ENCODE data around the gene BTBD7.
"Not testable (repeated sequence)": the region's sequence is repeated elsewhere in the genome, so short reads cannot be mapped to it uniquely, and the experiment has no call there.

BTBD7 gene

GRCh38 chr14:93274055-93274806 is 58.6 kb downstream of the BTBD7 start:
- in situ Hi-C loops (cut with HindIII; ENCODE audit: low pct_ligation_motif_present, low pct_unique_long_range_greater_than_20kb, low sequenced_read_pairs) = no loop called here
- no peak for DNase-seq

- DNase-seq = no peak
- in situ Hi-C loops (cut with HindIII; ENCODE audit: low pct_ligation_motif_present, low pct_unique_long_range_greater_than_20kb, low sequenced_read_pairs) = no loop called here
These were observed 61.7 kb downstream of the BTBD7 start for GRCh38 chr14:93271111-93271510.

- peak; percentile 71 for DNase-seq
- in situ Hi-C loops (cut with HindIII; ENCODE audit: low pct_ligation_motif_present, low pct_unique_long_range_greater_than_20kb, low sequenced_read_pairs) = no loop called here
These were observed 63.3 kb downstream of the BTBD7 start for GRCh38 chr14:93269341-93270068.

GRCh38 chr14:93268406-93268805 is 64.4 kb downstream of the BTBD7 start:
- DNase-seq = no peak
- in situ Hi-C loops (cut with HindIII; ENCODE audit: low pct_ligation_motif_present, low pct_unique_long_range_greater_than_20kb, low sequenced_read_pairs) = no loop called here

GRCh38 chr14:93267149-93267711 is 65.6 kb downstream of the BTBD7 start:
- DNase-seq = no peak
- in situ Hi-C loops (cut with HindIII; ENCODE audit: low pct_ligation_motif_present, low pct_unique_long_range_greater_than_20kb, low sequenced_read_pairs) = no loop called here

GRCh38 chr14:93266127-93266526 is 66.7 kb downstream of the BTBD7 start:
- no peak for DNase-seq
- in situ Hi-C loops (cut with HindIII; ENCODE audit: low pct_ligation_motif_present, low pct_unique_long_range_greater_than_20kb, low sequenced_read_pairs) = no loop called here

GRCh38 chr14:93263416-93263815 is 69.4 kb downstream of the BTBD7 start:
- in situ Hi-C loops (cut with HindIII; ENCODE audit: low pct_ligation_motif_present, low pct_unique_long_range_greater_than_20kb, low sequenced_read_pairs) = no loop called here
- DNase-seq = no peak

- in situ Hi-C loops (cut with HindIII; ENCODE audit: low pct_ligation_motif_present, low pct_unique_long_range_greater_than_20kb, low sequenced_read_pairs) = no loop called here
- DNase-seq = no peak
These were observed 70.4 kb downstream of the BTBD7 start for GRCh38 chr14:93262446-93262845.

- DNase-seq = no peak
- in situ Hi-C loops (cut with HindIII; ENCODE audit: low pct_ligation_motif_present, low pct_unique_long_range_greater_than_20kb, low sequenced_read_pairs) = no loop called here
These were observed 83.6 kb downstream of the BTBD7 start for GRCh38 chr14:93249128-93249831.

GRCh38 chr14:93246534-93246933 is 86.3 kb downstream of the BTBD7 start:
- in situ Hi-C loops (cut with HindIII; ENCODE audit: low pct_ligation_motif_present, low pct_unique_long_range_greater_than_20kb, low sequenced_read_pairs) = no loop called here

GRCh38 chr14:93245764-93246420 is 86.9 kb downstream of the BTBD7 start:
- in situ Hi-C loops (cut with HindIII; ENCODE audit: low pct_ligation_motif_present, low pct_unique_long_range_greater_than_20kb, low sequenced_read_pairs) = no loop called here

More at GRCh38 chr14:93246534-93246933, 86.3 kb downstream of the BTBD7 start:
- no peak for DNase-seq

GRCh38 chr14:93240678-93241000 is 92.2 kb downstream of the BTBD7 start:
- no peak for DNase-seq
- in situ Hi-C loops (cut with HindIII; ENCODE audit: low pct_ligation_motif_present, low pct_unique_long_range_greater_than_20kb, low sequenced_read_pairs) = no loop called here

More at GRCh38 chr14:93245764-93246420, 86.9 kb downstream of the BTBD7 start:
- DNase-seq = no peak

- DNase-seq = peak; percentile 86
- in situ Hi-C loops (cut with HindIII; ENCODE audit: low pct_ligation_motif_present, low pct_unique_long_range_greater_than_20kb, low sequenced_read_pairs) = no loop called here
These were observed 92.8 kb downstream of the BTBD7 start for GRCh38 chr14:93239869-93240677.

GRCh38 chr14:93234798-93235197 is 98.0 kb downstream of the BTBD7 start:
- peak; percentile 29 for DNase-seq
- in situ Hi-C loops (cut with HindIII; ENCODE audit: low pct_ligation_motif_present, low pct_unique_long_range_greater_than_20kb, low sequenced_read_pairs) = no loop called here

- in situ Hi-C loops (cut with HindIII; ENCODE audit: low pct_ligation_motif_present, low pct_unique_long_range_greater_than_20kb, low sequenced_read_pairs); DNase-seq: not testable (repeated sequence)
These were observed 99.8 kb downstream of the BTBD7 start for GRCh38 chr14:93233078-93233477.

- no peak for DNase-seq
- in situ Hi-C loops (cut with HindIII; ENCODE audit: low pct_ligation_motif_present, low pct_unique_long_range_greater_than_20kb, low sequenced_read_pairs) = no loop called here
These were observed 100.7 kb downstream of the BTBD7 start for GRCh38 chr14:93232159-93232558.

GRCh38 chr14:93231129-93231979 is 101.5 kb downstream of the BTBD7 start:
- in situ Hi-C loops (cut with HindIII; ENCODE audit: low pct_ligation_motif_present, low pct_unique_long_range_greater_than_20kb, low sequenced_read_pairs) = no loop called here

More at GRCh38 chr14:93231129-93231979, 101.5 kb downstream of the BTBD7 start:
- DNase-seq = peak; percentile 59
